ENCODE measurements around the gene ACP7.
"Not testable (repeated sequence)": the region's sequence is repeated elsewhere in the genome, so short reads cannot be mapped to it uniquely, and the experiment has no call there.

ACP7 gene

GRCh38 chr19:39110263-39110967 is 26.2 kb downstream of the ACP7 start:
- DNase-seq, result peak; percentile 17

- DNase-seq, result no peak
Observed at GRCh38 chr19:39111593-39112199, 27.5 kb downstream of the ACP7 start.

- DNase-seq, result peak; percentile 16
Observed at GRCh38 chr19:39112338-39112890, 28.2 kb downstream of the ACP7 start.

- no peak for DNase-seq
Observed at GRCh38 chr19:39113199-39113598, 29.0 kb downstream of the ACP7 start.

- no peak for DNase-seq
Observed at GRCh38 chr19:39115105-39115847, 31.1 kb downstream of the ACP7 start.

- DNase-seq, result not testable (repeated sequence)
Observed at GRCh38 chr19:39117023-39117422, 32.9 kb downstream of the ACP7 start.

- no peak for DNase-seq
Observed at GRCh38 chr19:39119830-39120229, 35.7 kb downstream of the ACP7 start.

- no peak for DNase-seq
Observed at GRCh38 chr19:39122934-39123731, 39.0 kb downstream of the ACP7 start.

- no peak for DNase-seq
Observed at GRCh38 chr19:39124136-39124764, 40.1 kb downstream of the ACP7 start.

- DNase-seq, result no peak
Observed at GRCh38 chr19:39125199-39125553, 41.0 kb downstream of the ACP7 start.

GRCh38 chr19:39125554-39126311 is 41.6 kb downstream of the ACP7 start, which contains the start of gene PAK4:
Gene PAK4, plus strand, starts transcription at chr19:39125786. Its CDS starts 43,768 bp downstream, at chr19:39169554.
- DNase-seq, result peak; percentile 98

GRCh38 chr19:39126312-39127187 is 42.4 kb downstream of the ACP7 start:
- DNase-seq, result peak; percentile 89

GRCh38 chr19:39127812-39128515 is 43.8 kb downstream of the ACP7 start:
- no peak for DNase-seq

GRCh38 chr19:39128516-39129079 is 44.4 kb downstream of the ACP7 start:
- DNase-seq, result no peak

GRCh38 chr19:39129116-39129515 is 44.9 kb downstream of the ACP7 start:
- no peak for DNase-seq

- DNase-seq, result no peak
Observed at GRCh38 chr19:39130337-39131254, 46.4 kb downstream of the ACP7 start.

- DNase-seq, result no peak
Observed at GRCh38 chr19:39131255-39131755, 47.1 kb downstream of the ACP7 start.

- no peak for DNase-seq
Observed at GRCh38 chr19:39132344-39132969, 48.3 kb downstream of the ACP7 start.

Measured in kidney glomerular epithelial cell (primary cell).